Measurements from ENCODE around the gene ERCC6L2.

ERCC6L2 gene

GRCh38 chr9:96006961-96007360 is 131.5 kb downstream of the ERCC6L2 start:
- Mint-ChIP-seq H3K4me1 (no peaks in the 10 kb centered on the region), H3K9me3 (peaks cover 9% of the 10 kb centered on the region), H3K36me3 (peaks cover 18% of the 10 kb centered on the region), H3K4me3 (no peak overlapping the region), H3K27ac (no peak overlapping the region), H3K27me3 (no peaks in the 10 kb centered on the region)
- ATAC-seq = no peak

- peak; percentile 16 for ATAC-seq
- no peak overlapping the region for H3K27ac Mint-ChIP-seq
- H3K36me3 Mint-ChIP-seq = peaks cover 1% of the 10 kb centered on the region
- peaks cover 4% of the 10 kb centered on the region for H3K9me3 Mint-ChIP-seq
- H3K4me1 Mint-ChIP-seq = no peaks in the 10 kb centered on the region
- H3K27me3 Mint-ChIP-seq = no peaks in the 10 kb centered on the region
- no peak overlapping the region for H3K4me3 Mint-ChIP-seq
Observed at GRCh38 chr9:96008502-96009222, 133.2 kb downstream of the ERCC6L2 start.

- Mint-ChIP-seq H3K4me1 (no peaks in the 10 kb centered on the region), H3K36me3 (peaks cover 4% of the 10 kb centered on the region), H3K9me3 (peaks cover 4% of the 10 kb centered on the region), H3K4me3 (no peak overlapping the region), H3K27ac (no peak overlapping the region), H3K27me3 (no peaks in the 10 kb centered on the region)
- no peak for ATAC-seq
Observed at GRCh38 chr9:96009223-96009602, 133.7 kb downstream of the ERCC6L2 start.

GRCh38 chr9:96009690-96010472 is 134.4 kb downstream of the ERCC6L2 start:
- peaks cover 4% of the 10 kb centered on the region for H3K9me3 Mint-ChIP-seq
- no peak overlapping the region for H3K4me3 Mint-ChIP-seq
- ATAC-seq = no peak
- H3K4me1 Mint-ChIP-seq = no peaks in the 10 kb centered on the region
- peaks cover 9% of the 10 kb centered on the region for H3K36me3 Mint-ChIP-seq
- no peaks in the 10 kb centered on the region for H3K27me3 Mint-ChIP-seq
- no peak overlapping the region for H3K27ac Mint-ChIP-seq

- Mint-ChIP-seq H3K9me3 (peaks cover 4% of the 10 kb centered on the region), H3K36me3 (peaks cover 24% of the 10 kb centered on the region), H3K27ac (no peak overlapping the region), H3K4me1 (peaks cover 8% of the 10 kb centered on the region), H3K27me3 (peaks cover 3% of the 10 kb centered on the region), H3K4me3 (no peak overlapping the region)
- no peak for ATAC-seq
Observed at GRCh38 chr9:96014078-96014477, 138.6 kb downstream of the ERCC6L2 start.

GRCh38 chr9:96015876-96016686 is 140.6 kb downstream of the ERCC6L2 start:
- peaks cover 33% of the 10 kb centered on the region for H3K36me3 Mint-ChIP-seq
- no peaks in the 10 kb centered on the region for H3K9me3 Mint-ChIP-seq
- H3K27me3 Mint-ChIP-seq = peaks cover 23% of the 10 kb centered on the region
- H3K4me1 Mint-ChIP-seq = peaks cover 26% of the 10 kb centered on the region
- ATAC-seq = peak; percentile 61
- H3K4me3 Mint-ChIP-seq = no peak overlapping the region
- H3K27ac Mint-ChIP-seq = peak overlapping the region; percentile 89

Measured in stimulated activated memory B cell treated with anti-CD40 and anti-IgM and Interleukin-4, amounts not matched to agents 10 μg/mL and 1 μg/mL and 100 μg/mL, for 72 hours (primary cell).